Measurements from ENCODE around the gene COL20A1.

Gene COL20A1

DNA sequence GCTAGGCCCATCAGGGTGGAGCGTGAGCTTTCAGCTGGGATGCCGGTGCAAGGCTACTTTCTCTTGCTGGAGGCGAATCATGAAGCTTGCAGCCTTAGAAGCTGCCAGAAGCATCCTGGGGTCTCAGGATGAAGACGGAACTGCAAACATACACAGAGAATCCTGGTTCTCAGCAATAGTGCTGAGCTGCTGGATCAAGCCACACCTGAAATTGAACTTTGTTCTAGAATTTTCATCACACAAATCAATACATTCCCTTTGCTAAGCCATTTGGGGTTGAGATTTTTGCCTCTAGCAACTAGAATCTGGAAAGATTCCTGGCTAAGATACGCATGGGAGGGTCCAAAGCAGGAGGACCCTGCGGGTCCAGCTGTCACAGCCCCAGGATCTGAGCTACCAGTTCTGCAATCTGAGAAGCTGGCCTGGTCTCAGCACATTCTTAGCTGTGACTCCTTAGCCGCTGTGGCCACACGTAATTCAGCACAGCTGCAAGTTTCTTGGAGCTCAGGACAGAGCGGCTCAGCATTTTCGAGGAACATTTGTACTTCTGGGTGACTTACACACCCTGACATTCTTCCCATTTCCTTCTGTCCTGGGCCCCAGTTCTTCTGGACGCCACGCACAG lies 27.0 kb upstream of the COL20A1 start:
- ChIA-PET POLR2A (no interaction called here), CTCF (interaction anchor here (1.7 to 2.2 kb wide), 2 partner anchors 33 to 43 kb away, joined by 4 to 13 read pairs; no protein-coding TSS in a partner anchor)
- no peak for DNase-seq (ENCODE audit: extremely low spot score)
- TF ChIP-seq, protein P1, sequence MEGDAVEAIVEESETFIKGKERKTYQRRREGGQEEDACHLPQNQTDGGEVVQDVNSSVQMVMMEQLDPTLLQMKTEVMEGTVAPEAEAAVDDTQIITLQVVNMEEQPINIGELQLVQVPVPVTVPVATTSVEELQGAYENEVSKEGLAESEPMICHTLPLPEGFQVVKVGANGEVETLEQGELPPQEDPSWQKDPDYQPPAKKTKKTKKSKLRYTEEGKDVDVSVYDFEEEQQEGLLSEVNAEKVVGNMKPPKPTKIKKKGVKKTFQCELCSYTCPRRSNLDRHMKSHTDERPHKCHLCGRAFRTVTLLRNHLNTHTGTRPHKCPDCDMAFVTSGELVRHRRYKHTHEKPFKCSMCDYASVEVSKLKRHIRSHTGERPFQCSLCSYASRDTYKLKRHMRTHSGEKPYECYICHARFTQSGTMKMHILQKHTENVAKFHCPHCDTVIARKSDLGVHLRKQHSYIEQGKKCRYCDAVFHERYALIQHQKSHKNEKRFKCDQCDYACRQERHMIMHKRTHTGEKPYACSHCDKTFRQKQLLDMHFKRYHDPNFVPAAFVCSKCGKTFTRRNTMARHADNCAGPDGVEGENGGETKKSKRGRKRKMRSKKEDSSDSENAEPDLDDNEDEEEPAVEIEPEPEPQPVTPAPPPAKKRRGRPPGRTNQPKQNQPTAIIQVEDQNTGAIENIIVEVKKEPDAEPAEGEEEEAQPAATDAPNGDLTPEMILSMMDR (IDR thresholded peaks at IDR 0.05; ENCODE audit: control extremely low read depth, extremely low read depth, low read depth, missing control alignments): no peak

DNA sequence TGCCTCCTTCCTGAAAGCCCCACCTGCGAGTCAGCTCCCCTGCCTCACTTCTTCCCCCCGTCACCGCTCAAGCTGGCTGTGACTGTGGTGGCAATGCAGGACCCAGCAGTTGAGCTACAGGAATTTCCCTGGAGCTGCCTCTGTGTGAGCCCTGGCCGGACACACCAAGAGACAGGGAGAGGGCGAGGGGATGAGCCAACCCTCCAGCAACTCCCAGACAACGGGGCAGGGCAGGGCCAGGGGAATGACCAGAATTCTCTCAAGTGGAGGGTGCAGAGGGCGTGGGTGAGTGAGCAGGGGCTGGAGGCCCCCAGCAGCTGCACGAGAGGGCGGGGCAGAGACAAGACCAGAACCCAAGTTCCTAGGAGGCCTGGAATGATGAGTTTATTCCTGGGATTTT lies 25.3 kb upstream of the COL20A1 start:
- POLR2A ChIA-PET: no interaction called here
- TF ChIP-seq, protein P1 (IDR thresholded peaks at IDR 0.05; ENCODE audit: control extremely low read depth, extremely low read depth, low read depth, missing control alignments): no peak
- CTCF ChIA-PET: interaction anchor here (1.0 kb wide), 1 partner anchor 44 kb away, joined by 3 read pairs; no protein-coding TSS in a partner anchor
- no peak for DNase-seq (ENCODE audit: extremely low spot score)

DNA sequence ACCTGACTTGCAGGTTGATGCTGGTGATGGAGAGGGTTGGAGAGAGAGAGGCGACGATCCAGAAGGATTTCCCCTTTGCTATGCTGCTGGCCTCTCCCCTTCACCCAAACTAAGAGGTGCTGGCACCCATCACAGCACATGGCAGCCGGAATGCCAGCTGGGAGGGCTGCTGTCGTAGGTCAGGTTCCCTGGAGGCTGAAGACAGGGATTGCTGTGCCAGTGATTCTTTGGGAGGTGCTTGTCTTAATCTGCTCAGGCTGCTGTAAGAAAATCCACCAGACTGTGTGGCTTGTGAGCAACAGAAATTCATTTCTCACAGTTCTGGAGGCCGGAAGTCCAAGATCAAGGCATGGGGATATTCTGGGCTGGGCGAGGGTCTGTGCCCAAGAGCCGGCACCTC lies 24.7 kb upstream of the COL20A1 start:
- CTCF ChIA-PET: interaction anchor here (1.0 kb wide), 1 partner anchor 44 kb away, joined by 3 read pairs; no protein-coding TSS in a partner anchor
- POLR2A ChIA-PET: no interaction called here
- TF ChIP-seq, protein P1 (IDR thresholded peaks at IDR 0.05; ENCODE audit: control extremely low read depth, extremely low read depth, low read depth, missing control alignments): no peak
- no peak for DNase-seq (ENCODE audit: extremely low spot score)

DNA sequence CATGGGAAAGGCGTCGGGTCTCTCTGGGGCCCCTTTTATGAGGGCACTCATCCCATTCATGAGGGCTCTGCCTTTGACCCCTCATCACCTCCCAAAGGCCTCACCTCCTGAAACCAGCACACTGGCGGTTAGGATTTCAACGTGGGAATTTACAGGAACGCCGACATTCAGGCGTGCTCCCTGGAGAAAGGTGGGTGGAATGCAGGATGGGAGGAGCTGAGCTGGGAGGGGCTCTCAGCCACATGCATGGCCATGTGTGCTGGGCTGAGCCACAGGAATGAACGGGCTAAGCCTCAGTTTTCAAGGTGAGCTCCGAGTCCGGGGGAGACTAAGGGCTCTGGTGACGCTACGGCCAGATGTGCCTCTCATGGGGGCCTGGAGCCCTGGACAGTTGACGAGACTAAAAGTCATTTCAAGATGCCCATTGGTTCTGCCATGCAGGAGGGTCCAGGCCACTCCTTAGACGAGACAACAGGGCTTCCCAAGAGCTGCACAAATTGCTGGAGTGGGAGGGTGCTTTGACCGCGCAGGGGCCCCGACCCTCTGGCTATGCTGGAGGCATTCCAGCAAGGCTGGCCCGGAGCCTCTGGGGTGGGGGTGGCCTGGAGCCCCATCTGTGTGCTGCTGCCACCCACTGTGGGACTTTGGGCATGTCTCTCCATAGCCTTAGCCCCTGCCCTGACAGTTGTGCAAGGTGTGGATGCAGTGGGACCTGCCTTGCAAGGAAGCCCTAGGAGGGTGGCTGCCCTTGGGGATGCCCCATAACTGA lies 24.1 kb upstream of the COL20A1 start:
- POLR2A ChIA-PET: no interaction called here
- DNase-seq (ENCODE audit: extremely low spot score): no peak
- CTCF ChIA-PET: no interaction called here
- TF ChIP-seq, protein P1 (IDR thresholded peaks at IDR 0.05; ENCODE audit: control extremely low read depth, extremely low read depth, low read depth, missing control alignments): no peak

DNA sequence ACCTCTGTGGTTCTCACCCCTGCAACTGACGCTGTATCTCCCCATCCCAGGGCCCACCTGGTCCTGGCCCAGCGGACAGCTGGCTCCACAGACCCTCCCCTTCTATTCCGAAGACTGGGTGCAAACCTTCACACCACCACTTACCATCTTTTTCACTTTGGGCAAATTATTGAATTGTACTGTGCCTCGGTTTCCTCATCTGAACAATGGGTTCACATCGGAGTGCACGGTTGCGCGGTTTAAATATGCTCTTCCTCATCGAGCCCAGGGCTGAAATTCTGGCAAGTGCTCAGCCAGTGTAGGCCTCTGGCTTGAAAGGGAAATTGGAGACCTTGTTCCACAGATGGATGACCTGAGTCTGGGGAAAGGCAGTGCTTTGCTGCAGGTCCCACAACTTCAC lies 23.3 kb upstream of the COL20A1 start:
- ChIA-PET POLR2A (no interaction called here), CTCF (interaction anchor here (1.4 to 1.8 kb wide), 3 partner anchors 17 to 87 kb away, joined by 3 to 12 read pairs (median 4); no protein-coding TSS in a partner anchor)

DNA sequence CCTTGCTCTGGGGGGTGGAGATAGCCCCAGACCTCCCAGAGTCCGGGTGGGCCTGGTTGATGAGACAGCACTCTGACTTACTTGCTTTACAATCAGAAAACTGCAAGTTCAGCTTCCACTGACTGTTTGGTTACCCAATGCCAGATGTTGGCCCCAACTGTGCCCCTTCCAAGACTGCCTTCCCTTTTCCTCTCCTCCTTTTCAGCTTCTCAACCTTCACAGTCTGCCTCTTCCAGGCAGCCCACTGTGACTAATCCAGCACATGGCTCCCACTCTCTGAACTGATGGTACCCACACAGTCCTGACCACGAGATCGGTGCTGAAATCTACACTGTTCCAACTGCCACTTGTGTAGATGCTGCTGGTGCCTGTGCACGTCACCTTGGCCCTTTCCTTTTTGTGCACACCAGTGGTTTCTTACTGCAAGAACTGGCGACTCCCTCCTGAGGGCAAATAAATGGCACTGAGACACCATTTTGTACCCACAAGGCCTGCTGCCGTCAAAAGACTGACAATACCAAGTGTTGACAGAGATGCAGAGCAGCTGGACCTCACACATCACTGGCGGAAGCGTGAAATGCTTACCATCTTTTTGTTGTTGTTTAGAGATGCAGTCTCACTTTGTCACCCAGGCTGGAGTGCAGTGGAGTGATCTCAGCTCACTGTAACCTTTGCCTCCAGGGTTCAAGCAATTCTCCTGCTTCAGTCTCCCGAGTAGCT lies 22.2 kb upstream of the COL20A1 start:
- ChIA-PET CTCF (interaction anchor here (1.4 to 1.8 kb wide), 3 partner anchors 18 to 88 kb away, joined by 3 to 12 read pairs (median 4); no protein-coding TSS in a partner anchor), POLR2A (no interaction called here)
- no peak for DNase-seq (ENCODE audit: extremely low spot score)
- TF ChIP-seq, protein P1 (IDR thresholded peaks at IDR 0.05; ENCODE audit: control extremely low read depth, extremely low read depth, low read depth, missing control alignments): no peak

More for the DNA sequence above, 23.3 kb upstream of the COL20A1 start:
- TF ChIP-seq, protein P1 (IDR thresholded peaks at IDR 0.05; ENCODE audit: control extremely low read depth, extremely low read depth, low read depth, missing control alignments): no peak
- no peak for DNase-seq (ENCODE audit: extremely low spot score)
